Sigmoid colon (tissue), 7 donors: ENCODE data around the gene PCGF6. TPM values are rescaled to one million over a fixed set of nuclear protein-coding genes. Genes with fewer than 3 reads are reported as not detected.

Source experiments
- DNase-seq: peaks from one replicate; pipeline ENCODE4 v3.0.0-alpha.2; 2019
- H3K27ac ChIP-seq, 4 donors: fragments of 200-600 bp; sonication (generic); one replicate each; pipeline ENCODE4 v1.5.1; 2016 to 2019; ENCODE audit warnings: mild to moderate bottlenecking in 1 of 4
- H3K27me3 ChIP-seq, 3 donors: fragments of 200-600 bp; sonication (generic); one replicate each; pipeline ENCODE4 v1.5.1; 2019; ENCODE audit warnings: mild to moderate bottlenecking in 1 of 3
- H3K36me3 ChIP-seq, 4 donors: fragments of 200-600 bp; sonication (generic); one replicate each; pipeline ENCODE4 v1.5.1; 2016 to 2019
- H3K4me1 ChIP-seq, 4 donors: fragments of 200-600 bp; sonication (generic); one replicate each; pipeline ENCODE4 v1.5.1; 2017 to 2019
- H3K4me3 ChIP-seq, 4 donors: fragments of 200-600 bp; sonication (generic); one replicate each; pipeline ENCODE4 v1.5.1; 2017 to 2019; ENCODE audit warnings: mild to moderate bottlenecking in 2 of 4, moderate library complexity in 1 of 4
- H3K9me3 ChIP-seq, 4 donors: fragments of 200-600 bp in 3 of 4; sonication (generic) in 3 of 4; one replicate each; pipeline versions ENCODE4 v1.5.1 to v1.6.1; 2013 to 2019
- CTCF ChIP-seq, 4 experiments: fragments of 450-650 bp in 3 of 4; fragments of 200-600 bp in 1 of 4; IDR thresholded peaks; one replicate each; pipeline ENCODE4 v1.5.1; 2016 to 2019; ENCODE audit warnings: antibody characterized with exemption in 4 of 4, mild to moderate bottlenecking in 3 of 4, moderate library complexity in 2 of 4
- EP300 ChIP-seq, 4 donors: sonication (generic); formaldehyde crosslinking; IDR thresholded peaks; one replicate each; pipeline ENCODE4 v1.6.1; 2017; ENCODE audit warnings: antibody characterized with exemption in 4 of 4
- POLR2A ChIP-seq, 2 donors: fragments of 450-650 bp; IDR thresholded peaks; one replicate each; pipeline ENCODE4 v1.6.1; 2016; ENCODE audit warnings: antibody characterized with exemption in 2 of 2, mild to moderate bottlenecking in 2 of 2, moderate library complexity in 2 of 2
- POLR2AphosphoS5 ChIP-seq, 4 donors: sonication (generic); formaldehyde crosslinking; IDR thresholded peaks; one replicate each; pipeline ENCODE4 v1.6.1; 2017; ENCODE audit warnings: antibody characterized with exemption in 4 of 4
- WGBS, 2 donors: extraction: QIAGEN DNeasy Blood & Tissue Kit; methylation state at CpG; one replicate each; pipeline ENCODE4 v1.1.7; 2013; 5-methylcytosine and 5-hydroxymethylcytosine counted together
- intact Hi-C: fragments of 100-400 bp; cut with DNase I; formaldehyde crosslinking; loops from one replicate; pipeline ENCODE4 v1.15.1; 2023
- polyA plus RNA-seq, 3 donors: library from polyadenylated mRNA; stranded (reverse); fragments of 200-250 nt; gene quantifications; one replicate each; pipeline ENCODE4 v1.2.3, GENCODE V29; 2013
- small RNA-seq, 3 donors: library from RNA; depleted of rRNA; stranded (forward); fragments of <200 nt; gene quantifications; one replicate each; pipeline ENCODE3, GENCODE V24; 2016
- total RNA-seq, 4 donors: library from RNA; depleted of rRNA; stranded (reverse); fragments of >200 nt; gene quantifications; one replicate each; pipeline ENCODE4 v1.1.0, GENCODE V29; 2016
- donor health status: healthy with polysubstance abuse.
- donor health status: Bipolar disorder and iron deficiency.
- donor health status: healthy.

The PCGF6 gene
- total and polyA plus RNA-seq, 7 donors, result 4.9 to 26.0 (median 16.3) TPM

- WGBS, 2 donors, result 55 to 77% methylated on average over 4 of the region's 4 CpGs
- no peak overlapping the region for H3K27ac ChIP-seq
- H3K36me3 ChIP-seq, result no peaks in the 10 kb centered on the region
- DNase-seq, result no peak
- H3K4me1 ChIP-seq, result no peaks in the 10 kb centered on the region
- no peak overlapping the region for H3K4me3 ChIP-seq
- H3K27me3 ChIP-seq, result no peaks in the 10 kb centered on the region
- no peaks in the 10 kb centered on the region for H3K9me3 ChIP-seq
- intact Hi-C loops, result no loop called here
- no peak for TF ChIP-seq POLR2AphosphoS5 (IDR thresholded peaks at IDR 0.05)
- no peak for TF ChIP-seq EP300 (IDR thresholded peaks at IDR 0.05)
- TF ChIP-seq POLR2A (IDR thresholded peaks at IDR 0.05), result no peak
- TF ChIP-seq CTCF (IDR thresholded peaks at IDR 0.05), result no peak
Observed at GRCh38 chr10:103254538-103255325, 96.2 kb downstream of the PCGF6 start.

GRCh38 chr10:103254113-103254512 is 96.8 kb downstream of the PCGF6 start:
- intact Hi-C loops, result no loop called here
- no peaks in the 10 kb centered on the region for H3K9me3 ChIP-seq
- no peak for DNase-seq
- H3K36me3 ChIP-seq, result no peaks in the 10 kb centered on the region
- no peaks in the 10 kb centered on the region for H3K27me3 ChIP-seq
- H3K27ac ChIP-seq, result no peak overlapping the region
- no peak for TF ChIP-seq POLR2A (IDR thresholded peaks at IDR 0.05)
- TF ChIP-seq CTCF (IDR thresholded peaks at IDR 0.05), result no peak
- TF ChIP-seq POLR2AphosphoS5 (IDR thresholded peaks at IDR 0.05), result no peak
- no peak for TF ChIP-seq EP300 (IDR thresholded peaks at IDR 0.05)
- no peak overlapping the region for H3K4me3 ChIP-seq
- 83 to 87% methylated on average over 3 of the region's 3 CpGs for WGBS, 2 donors
- no peaks in the 10 kb centered on the region for H3K4me1 ChIP-seq

Small RNA genes within 50 kb of the gene (small RNA-seq; reads per million reads assigned to genes)
- 0 reads per million in 3 donors for gene RNU11-3P

Other genes starting within 250 kb of the PCGF6 start
- 10 to 100 TPM; 37.7 to 51.4 (median 46.9) TPM for gene NT5C2, start 157.9 kb downstream of the PCGF6 start, total RNA-seq
- gene NT5C2, start 157.9 kb downstream of the PCGF6 start, polyA plus RNA-seq, result 10 to 100 TPM; 49.2 to 61.5 (median 53.1) TPM
- not detected for gene RPEL1, start 105.3 kb downstream of the PCGF6 start, total RNA-seq
- under 1 TPM in 1 of 3 donors, not detected in 2; 0.03 TPM for gene RPEL1, start 105.3 kb downstream of the PCGF6 start, polyA plus RNA-seq
- 10 to 100 TPM in 2 of 4 donors, 1 to 10 TPM in 2; 3.9 to 11.8 (median 7.8) TPM for gene INA, start 74.0 kb downstream of the PCGF6 start, total RNA-seq
- 1 to 10 TPM in 1 of 3 donors, not detected in 2; 2.0 TPM for gene INA, start 74.0 kb downstream of the PCGF6 start, polyA plus RNA-seq
- 1 to 10 TPM; 4.2 to 7.1 (median 5.5) TPM for gene TAF5, start 16.8 kb upstream of the PCGF6 start, total RNA-seq
- gene TAF5, start 16.8 kb upstream of the PCGF6 start, polyA plus RNA-seq, result 1 to 10 TPM; 2.8 to 3.3 (median 3.0) TPM
- 100 to 1,000 TPM; 400 to 825 (median 607) TPM for gene ATP5MK, start 45.3 kb upstream of the PCGF6 start, total RNA-seq
- 1,000 to 10,000 TPM in 2 of 3 donors, 100 to 1,000 TPM in 1; 912 to 2,357 (median 1,949) TPM for gene ATP5MK, start 45.3 kb upstream of the PCGF6 start, polyA plus RNA-seq
- 10 to 100 TPM; 11.0 to 15.0 (median 13.0) TPM for gene PDCD11, start 45.5 kb upstream of the PCGF6 start, total RNA-seq
- 10 to 100 TPM in 1 of 3 donors, 1 to 10 TPM in 2; 3.2 to 24.0 (median 6.0) TPM for gene PDCD11, start 45.5 kb upstream of the PCGF6 start, polyA plus RNA-seq
- 10 to 100 TPM; 27.4 to 55.4 (median 46.4) TPM for gene CALHM2, start 101.2 kb upstream of the PCGF6 start, total RNA-seq
- gene CALHM2, start 101.2 kb upstream of the PCGF6 start, polyA plus RNA-seq, result 10 to 100 TPM in 2 of 3 donors, 1 to 10 TPM in 1; 5.5 to 20.4 (median 13.7) TPM
- gene CALHM1, start 107.8 kb upstream of the PCGF6 start, total RNA-seq, result not detected
- under 1 TPM in 1 of 3 donors, not detected in 2; 0.07 TPM for gene CALHM1, start 107.8 kb upstream of the PCGF6 start, polyA plus RNA-seq
- gene CALHM3, start 128.1 kb upstream of the PCGF6 start, total RNA-seq, result not detected
- gene CALHM3, start 128.1 kb upstream of the PCGF6 start, polyA plus RNA-seq, result not detected
- gene NEURL1, start 142.6 kb upstream of the PCGF6 start, total RNA-seq, result under 1 TPM in 3 of 4 donors, not detected in 1; 0.41 to 0.71 (median 0.55) TPM
- gene NEURL1, start 142.6 kb upstream of the PCGF6 start, polyA plus RNA-seq, result 10 to 100 TPM; 29.9 to 54.1 (median 31.8) TPM